Muscle layer of colon (tissue), 2 donors: ENCODE measurements around the gene QPCT.

Experiments used
- H3K27ac ChIP-seq: one replicate; pipeline ENCODE4 v1.7.0; 2013; ENCODE audit warnings: low read depth, mild to moderate bottlenecking, low read length, moderate library complexity
- H3K27me3 ChIP-seq, 2 donors: one replicate each; pipeline ENCODE4 v1.7.0; 2013; ENCODE audit warnings: low read length in 2 of 2, mild to moderate bottlenecking in 2 of 2; ENCODE audit not compliant: insufficient read depth in 2 of 2, control insufficient read depth in 1 of 2
- H3K36me3 ChIP-seq: one replicate; pipeline ENCODE4 v1.7.0; 2013; ENCODE audit warnings: mild to moderate bottlenecking, low read length; ENCODE audit not compliant: insufficient read depth
- H3K4me1 ChIP-seq: one replicate; pipeline ENCODE4 v1.7.0; 2013; ENCODE audit warnings: mild to moderate bottlenecking, low read length; ENCODE audit not compliant: insufficient read depth
- H3K4me3 ChIP-seq, 2 donors: one replicate each; pipeline ENCODE4 v1.7.0; 2013; ENCODE audit warnings: low read length in 2 of 2, low read depth in 1 of 2, mild to moderate bottlenecking in 1 of 2, moderate library complexity in 1 of 2
- H3K9ac ChIP-seq: one replicate; pipeline ENCODE4 v1.7.0; 2013; ENCODE audit warnings: low read length
- H3K9me3 ChIP-seq: one replicate; pipeline ENCODE4 v1.7.0; 2013; ENCODE audit warnings: mild to moderate bottlenecking, low read length
- donor health status: abdominal sarcoma.
- donor health status: Adenocarcinoma of cecum.

QPCT gene

DNA sequence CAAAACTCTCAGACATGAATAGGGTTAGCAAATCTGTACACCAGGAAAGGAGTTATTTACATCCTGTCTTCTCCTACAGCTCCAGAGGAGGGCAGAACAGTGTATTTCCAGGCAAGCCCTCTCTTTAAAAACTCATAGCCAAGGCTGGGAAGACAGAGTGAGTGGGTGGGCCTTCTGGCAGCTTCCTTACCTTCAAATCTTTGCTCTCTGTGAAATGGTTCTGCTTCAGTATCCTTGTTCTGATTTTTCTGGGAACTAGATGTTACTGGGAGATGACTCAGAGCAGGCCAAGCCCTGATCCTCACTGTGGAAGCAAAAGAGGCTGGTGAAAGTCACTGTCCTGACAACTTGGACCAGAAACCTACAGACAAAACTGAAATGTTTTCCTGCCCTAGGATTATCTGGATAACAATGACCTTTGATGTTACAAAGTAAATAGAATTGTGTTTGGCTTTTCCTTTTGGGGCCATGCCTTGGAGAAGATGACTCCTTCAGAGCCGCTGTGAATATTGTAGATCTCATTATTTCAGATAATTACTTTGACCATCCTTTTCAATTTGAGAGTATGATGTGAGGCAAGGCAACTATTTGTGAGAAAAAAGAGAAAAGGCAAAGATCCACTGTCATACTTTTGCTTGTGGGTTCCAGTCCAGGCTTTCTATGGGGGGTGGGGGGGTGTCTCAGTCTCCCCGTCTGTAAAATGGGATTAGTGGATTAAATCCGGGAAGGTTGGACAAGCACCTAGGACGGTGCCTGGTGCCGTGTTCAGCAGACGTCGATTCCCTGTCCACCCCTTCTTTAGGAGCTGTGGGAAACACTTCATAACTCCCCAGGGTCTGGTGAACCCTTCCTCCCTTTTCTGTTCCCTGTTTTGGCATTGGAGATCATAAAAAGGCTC lies 644 bp upstream of the QPCT start:
- peak overlapping the region; percentile 49 for H3K9ac ChIP-seq
- no peaks in the 10 kb centered on the region for H3K27me3 ChIP-seq
- no peaks in the 10 kb centered on the region for H3K36me3 ChIP-seq
- H3K9me3 ChIP-seq, result no peaks in the 10 kb centered on the region
- H3K4me3 ChIP-seq, result peak overlapping the region; percentile 67 to 98
- H3K4me1 ChIP-seq, result peaks cover 14% of the 10 kb centered on the region
- H3K27ac ChIP-seq, result peak overlapping the region; percentile 77

DNA sequence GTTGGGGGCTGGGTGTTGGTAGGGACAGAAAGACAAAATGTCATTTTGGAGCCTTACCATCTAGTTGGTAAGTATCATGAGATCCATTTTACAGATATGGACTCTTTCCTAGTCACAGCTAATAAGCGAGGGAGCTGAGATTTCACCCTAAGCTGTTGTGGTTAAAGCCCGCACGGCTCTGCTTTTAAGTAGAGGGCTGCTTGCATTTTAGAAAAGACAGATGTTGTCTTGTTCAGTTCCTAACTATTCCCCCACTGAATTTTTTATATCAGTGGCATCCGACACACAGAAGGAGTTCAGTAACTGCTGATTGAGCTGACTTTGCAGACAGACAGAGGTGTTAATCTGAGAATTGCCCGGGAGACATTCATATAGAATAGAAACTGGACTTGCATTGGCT lies 3.7 kb downstream of the QPCT start:
- no peaks in the 10 kb centered on the region for H3K36me3 ChIP-seq
- no peaks in the 10 kb centered on the region for H3K9me3 ChIP-seq
- H3K4me3 ChIP-seq, result no peak overlapping the region
- H3K27me3 ChIP-seq, result no peaks in the 10 kb centered on the region
- H3K4me1 ChIP-seq, result peaks cover 25% of the 10 kb centered on the region
- H3K9ac ChIP-seq, result no peak overlapping the region
- H3K27ac ChIP-seq, result no peak overlapping the region

DNA sequence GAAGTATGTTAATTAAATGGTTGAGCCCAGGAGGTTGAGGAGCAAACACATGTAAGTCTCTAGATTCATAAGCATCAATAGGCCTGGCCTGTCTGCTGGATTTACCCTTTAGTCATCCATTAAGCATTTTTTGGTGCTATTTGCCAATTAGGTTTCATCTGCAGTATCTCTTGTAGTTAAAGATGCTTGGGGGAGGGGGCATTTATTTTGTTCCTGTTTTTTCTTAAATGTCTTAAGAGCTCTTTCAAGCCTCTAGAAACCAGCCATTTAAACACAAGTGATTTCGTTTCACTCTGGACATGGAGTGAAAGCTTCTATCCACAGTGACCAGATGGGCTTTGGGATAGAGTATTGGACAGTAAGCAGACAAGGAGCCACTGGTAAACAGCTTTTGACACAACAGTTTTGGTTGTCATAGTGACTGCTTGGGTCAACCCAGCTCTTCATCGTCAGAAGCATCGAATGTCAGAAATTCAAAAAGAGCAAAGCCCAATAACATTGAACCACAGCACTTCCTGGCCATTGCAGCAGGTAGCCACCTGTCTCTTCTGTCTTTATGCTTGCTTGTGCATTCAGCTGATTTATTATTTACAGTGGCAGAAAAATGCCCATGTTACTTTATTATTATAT lies 4.9 kb downstream of the QPCT start:
- peaks cover 15% of the 10 kb centered on the region for H3K4me1 ChIP-seq
- H3K9ac ChIP-seq, result no peak overlapping the region
- no peaks in the 10 kb centered on the region for H3K36me3 ChIP-seq
- no peaks in the 10 kb centered on the region for H3K9me3 ChIP-seq
- H3K4me3 ChIP-seq, result no peak overlapping the region
- H3K27ac ChIP-seq, result no peak overlapping the region
- no peaks in the 10 kb centered on the region for H3K27me3 ChIP-seq

DNA sequence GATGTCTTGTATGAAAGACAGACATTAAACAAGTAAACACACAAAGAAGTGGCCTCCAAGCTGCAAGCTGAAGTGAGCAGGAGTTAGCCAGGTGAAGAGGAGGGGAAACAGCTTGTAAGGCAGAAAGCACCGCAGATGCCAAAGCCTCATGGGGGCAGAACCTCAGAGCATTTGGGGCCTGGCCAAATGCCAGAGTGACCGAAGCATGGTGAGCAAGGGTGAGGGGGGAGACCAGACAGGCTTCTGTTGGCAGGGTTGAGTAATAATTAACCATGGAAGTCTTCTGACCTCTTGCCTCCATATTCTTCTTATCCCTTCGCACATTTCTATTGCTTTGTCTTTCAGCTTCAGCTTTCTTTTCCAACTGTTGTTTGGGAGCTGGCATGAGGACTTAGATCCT lies 5.6 kb downstream of the QPCT start:
- no peaks in the 10 kb centered on the region for H3K9me3 ChIP-seq
- no peak overlapping the region for H3K9ac ChIP-seq
- peaks cover 15% of the 10 kb centered on the region for H3K4me1 ChIP-seq
- H3K4me3 ChIP-seq, result no peak overlapping the region
- no peaks in the 10 kb centered on the region for H3K36me3 ChIP-seq
- no peak overlapping the region for H3K27ac ChIP-seq
- no peaks in the 10 kb centered on the region for H3K27me3 ChIP-seq

DNA sequence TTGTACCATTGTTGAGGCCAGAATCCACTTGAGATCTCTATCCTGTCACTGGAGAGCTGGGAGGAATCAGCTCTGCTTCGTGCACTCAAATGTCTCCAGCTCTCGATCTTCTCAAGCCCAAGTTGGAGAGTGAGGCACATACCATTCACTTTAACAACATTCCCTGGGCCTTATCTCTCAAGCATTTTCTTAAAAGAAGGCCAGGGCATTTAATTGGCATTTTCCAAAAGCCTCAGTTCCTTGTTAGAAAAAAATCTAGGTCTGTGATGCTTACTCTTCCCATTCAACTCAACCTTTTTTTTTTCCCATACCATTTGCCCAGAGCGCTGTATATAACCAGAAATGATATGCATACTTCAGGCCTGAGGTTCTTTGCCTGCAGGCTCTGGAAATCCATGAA lies 10.1 kb downstream of the QPCT start:
- no peaks in the 10 kb centered on the region for H3K36me3 ChIP-seq
- no peak overlapping the region for H3K9ac ChIP-seq
- no peak overlapping the region for H3K27ac ChIP-seq
- no peaks in the 10 kb centered on the region for H3K27me3 ChIP-seq
- no peak overlapping the region for H3K4me3 ChIP-seq
- H3K9me3 ChIP-seq, result no peaks in the 10 kb centered on the region
- H3K4me1 ChIP-seq, result peaks cover 11% of the 10 kb centered on the region

DNA sequence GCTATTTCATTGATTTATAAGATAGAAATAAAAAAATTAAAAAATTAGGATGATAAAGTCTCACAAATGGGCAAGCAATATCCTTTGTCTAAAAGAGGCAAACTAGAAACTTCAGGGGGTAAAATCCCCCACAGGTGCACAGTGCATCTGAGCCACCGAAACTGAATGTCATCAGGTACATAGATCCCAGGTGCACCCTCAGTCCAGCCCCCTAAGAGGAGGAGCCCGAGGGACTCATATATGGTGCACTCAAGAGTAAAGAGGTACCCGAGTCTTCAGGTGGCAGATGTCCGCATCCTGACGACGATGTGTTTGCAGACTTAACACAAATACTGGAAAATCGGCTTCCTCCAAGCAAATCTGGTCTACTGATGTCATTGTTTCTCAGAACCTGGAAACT lies 11.3 kb downstream of the QPCT start:
- Histone ChIP-seq H3K4me3 (no peak overlapping the region), H3K9me3 (no peaks in the 10 kb centered on the region), H3K27me3 (no peaks in the 10 kb centered on the region), H3K27ac (no peak overlapping the region), H3K36me3 (no peaks in the 10 kb centered on the region), H3K9ac (no peak overlapping the region), H3K4me1 (peaks cover under 1% of the 10 kb centered on the region)

DNA sequence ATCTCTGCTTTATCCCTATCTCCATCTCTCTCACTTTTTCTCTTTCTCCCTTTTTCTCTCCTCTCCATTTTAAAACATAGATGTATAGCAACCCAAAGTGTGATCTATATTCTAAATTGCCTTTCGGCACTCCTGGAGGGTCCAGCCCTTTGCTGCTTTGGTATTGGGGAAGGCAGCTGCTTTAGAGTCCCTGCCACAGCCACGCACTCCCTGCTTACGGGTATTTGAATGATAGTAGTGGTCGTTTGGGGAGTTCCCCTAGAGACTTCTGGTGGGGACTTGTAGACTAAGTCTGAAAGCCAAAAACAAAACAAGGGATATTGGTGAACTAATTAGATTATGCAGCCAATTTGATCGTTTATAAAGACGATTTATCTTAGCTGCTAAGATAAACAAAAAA lies 11.9 kb downstream of the QPCT start:
- no peaks in the 10 kb centered on the region for H3K4me1 ChIP-seq
- H3K9ac ChIP-seq, result no peak overlapping the region
- H3K27me3 ChIP-seq, result no peaks in the 10 kb centered on the region
- H3K4me3 ChIP-seq, result no peak overlapping the region
- no peak overlapping the region for H3K27ac ChIP-seq
- H3K9me3 ChIP-seq, result no peaks in the 10 kb centered on the region
- peaks cover under 1% of the 10 kb centered on the region for H3K36me3 ChIP-seq

DNA sequence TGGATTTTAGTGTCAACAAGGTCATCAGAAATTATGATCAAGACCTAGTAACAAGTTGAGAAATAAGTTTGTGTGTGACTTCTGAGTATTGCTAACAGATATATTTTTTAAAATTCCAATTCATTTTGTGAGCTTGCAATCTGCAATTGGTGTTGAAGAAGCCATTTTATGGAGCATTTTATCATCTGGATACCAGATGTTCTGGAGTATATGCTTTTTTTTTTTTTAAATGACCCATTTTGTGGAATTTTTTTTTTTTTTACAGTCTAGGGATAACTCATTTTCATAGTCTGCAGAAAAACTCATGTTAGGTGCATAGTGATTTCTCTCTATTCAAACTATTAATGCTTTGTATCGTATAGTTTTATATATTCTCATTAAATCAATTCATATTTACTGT lies 12.6 kb downstream of the QPCT start:
- H3K9me3 ChIP-seq, result no peaks in the 10 kb centered on the region

DNA sequence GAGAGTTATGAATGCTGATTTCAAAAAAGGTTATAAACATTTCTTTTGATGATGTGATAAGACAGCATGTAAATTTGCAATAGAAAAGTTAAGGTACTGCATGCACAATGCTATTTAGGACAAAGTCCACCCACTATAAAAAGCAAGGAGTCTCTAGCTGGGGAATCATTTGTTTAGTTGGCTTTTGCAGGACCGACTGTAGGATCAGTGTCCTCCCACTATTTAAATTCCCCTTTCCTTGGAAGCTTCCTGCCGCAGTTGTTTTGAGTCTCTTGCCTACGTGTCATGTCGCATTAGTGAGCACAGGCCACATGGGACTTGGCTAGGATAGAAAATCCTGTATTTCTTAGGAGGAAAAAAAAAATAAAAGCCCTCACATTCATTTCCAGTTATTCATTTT lies 13.1 kb downstream of the QPCT start:
- Histone ChIP-seq H3K4me1 (no peaks in the 10 kb centered on the region), H3K4me3 (no peak overlapping the region)

More for the DNA sequence above, 12.6 kb downstream of the QPCT start:
- Histone ChIP-seq H3K4me1 (no peaks in the 10 kb centered on the region), H3K4me3 (no peak overlapping the region), H3K27me3 (no peaks in the 10 kb centered on the region), H3K9ac (no peak overlapping the region), H3K36me3 (peaks cover 4% of the 10 kb centered on the region), H3K27ac (no peak overlapping the region)

DNA sequence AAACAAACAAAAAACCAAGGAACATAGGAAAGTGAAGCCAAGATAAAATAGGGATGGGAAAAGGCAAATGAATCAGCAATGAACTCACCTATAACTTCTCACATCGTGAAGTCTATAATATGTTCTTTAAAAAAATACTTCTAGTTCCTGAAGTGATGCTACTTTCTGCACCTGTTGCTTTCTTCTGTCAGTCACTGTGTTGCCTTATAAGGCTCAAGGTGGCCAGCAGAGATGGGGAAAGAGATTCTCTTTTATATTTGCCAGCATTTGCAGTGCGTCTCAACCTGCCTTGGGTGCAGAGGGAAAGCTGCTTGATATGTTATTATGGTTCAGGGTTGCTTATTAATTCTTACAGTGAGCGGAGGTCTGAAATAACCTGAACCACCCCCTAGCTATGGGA lies 14.0 kb downstream of the QPCT start:
- peaks cover 4% of the 10 kb centered on the region for H3K36me3 ChIP-seq
- H3K4me3 ChIP-seq, result no peak overlapping the region
- H3K27ac ChIP-seq, result no peak overlapping the region
- H3K27me3 ChIP-seq, result no peaks in the 10 kb centered on the region
- H3K9ac ChIP-seq, result no peak overlapping the region
- H3K9me3 ChIP-seq, result no peaks in the 10 kb centered on the region
- H3K4me1 ChIP-seq, result no peaks in the 10 kb centered on the region

More for the DNA sequence above, 13.1 kb downstream of the QPCT start:
- Histone ChIP-seq H3K27ac (no peak overlapping the region), H3K36me3 (peaks cover 4% of the 10 kb centered on the region), H3K9ac (no peak overlapping the region), H3K27me3 (no peaks in the 10 kb centered on the region), H3K9me3 (no peaks in the 10 kb centered on the region)

DNA sequence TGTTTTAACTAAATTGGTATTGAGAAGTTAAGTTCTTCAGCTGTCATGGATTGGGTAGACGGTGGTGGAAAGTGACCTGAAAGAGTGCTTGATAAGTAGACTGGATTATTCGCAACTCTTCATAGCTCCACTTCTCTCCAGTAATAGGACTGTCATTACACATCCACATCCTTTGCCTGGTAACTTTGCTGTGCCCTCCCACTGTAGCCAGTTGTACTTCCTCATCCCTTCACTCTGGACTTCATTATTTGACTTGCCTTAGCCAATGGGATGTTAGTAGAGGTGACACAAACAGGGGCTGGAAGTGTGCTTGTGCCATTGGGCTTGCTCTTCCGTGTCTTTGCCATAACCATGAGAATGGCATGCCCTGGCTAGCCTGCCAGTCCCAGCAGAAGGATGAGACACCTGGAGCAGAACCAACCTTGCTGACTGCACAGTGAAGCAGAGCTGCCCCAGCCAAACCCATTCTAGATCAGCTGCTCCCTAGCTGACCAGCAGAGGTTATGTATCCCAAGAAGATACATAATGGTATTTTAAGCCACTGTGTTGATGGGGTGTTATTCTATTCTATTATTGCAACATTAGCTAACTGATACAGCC lies 16.9 kb downstream of the QPCT start:
- no peaks in the 10 kb centered on the region for H3K9me3 ChIP-seq
- H3K9ac ChIP-seq, result no peak overlapping the region
- H3K27me3 ChIP-seq, result no peaks in the 10 kb centered on the region
- no peak overlapping the region for H3K27ac ChIP-seq
- no peak overlapping the region for H3K4me3 ChIP-seq
- H3K4me1 ChIP-seq, result no peaks in the 10 kb centered on the region
- H3K36me3 ChIP-seq, result peaks cover 4% of the 10 kb centered on the region
